WERI-Rb-1 (cell line): Measurements from ENCODE around the gene SEPTIN10.

Experiments used
- DNase-seq: peaks from one replicate; pipeline ENCODE4 v3.0.0-alpha.2; 2020
- H3K27ac ChIP-seq: fragments of 250-450 bp; sonication (Bioruptor Pico); 2 replicates; pipeline ENCODE4 v1.5.1; 2020; ENCODE audit warnings: mild to moderate bottlenecking, moderate library complexity
- H3K27me3 ChIP-seq: fragments of 250-450 bp; sonication (Bioruptor Pico); 2 replicates; pipeline ENCODE4 v1.5.1; 2021; ENCODE audit warnings: mild to moderate bottlenecking, low read depth, moderate library complexity; ENCODE audit not compliant: insufficient read depth, severe bottlenecking
- H3K36me3 ChIP-seq: fragments of 250-450 bp; sonication (Bioruptor Pico); 2 replicates; pipeline ENCODE4 v1.5.1; 2020; ENCODE audit warnings: mild to moderate bottlenecking, moderate library complexity
- H3K4me3 ChIP-seq: 2 replicates; pipeline ENCODE4 v1.5.1; 2011; ENCODE audit warnings: low read depth, mild to moderate bottlenecking, control low read depth, low read length
- H3K9me3 ChIP-seq: fragments of 250-450 bp; sonication (Bioruptor Pico); 2 replicates; pipeline ENCODE4 v1.5.1; 2021; ENCODE audit warnings: mild to moderate bottlenecking, moderate library complexity; ENCODE audit not compliant: severe bottlenecking
- TF ChIP-seq, protein P1 (sequence below): IDR thresholded peaks from 2 replicates; pipeline ENCODE4 v1.5.1; 2011; ENCODE audit warnings: low read depth, mild to moderate bottlenecking, control low read depth, inconsistent platforms, low read length

SEPTIN10 gene

DNA sequence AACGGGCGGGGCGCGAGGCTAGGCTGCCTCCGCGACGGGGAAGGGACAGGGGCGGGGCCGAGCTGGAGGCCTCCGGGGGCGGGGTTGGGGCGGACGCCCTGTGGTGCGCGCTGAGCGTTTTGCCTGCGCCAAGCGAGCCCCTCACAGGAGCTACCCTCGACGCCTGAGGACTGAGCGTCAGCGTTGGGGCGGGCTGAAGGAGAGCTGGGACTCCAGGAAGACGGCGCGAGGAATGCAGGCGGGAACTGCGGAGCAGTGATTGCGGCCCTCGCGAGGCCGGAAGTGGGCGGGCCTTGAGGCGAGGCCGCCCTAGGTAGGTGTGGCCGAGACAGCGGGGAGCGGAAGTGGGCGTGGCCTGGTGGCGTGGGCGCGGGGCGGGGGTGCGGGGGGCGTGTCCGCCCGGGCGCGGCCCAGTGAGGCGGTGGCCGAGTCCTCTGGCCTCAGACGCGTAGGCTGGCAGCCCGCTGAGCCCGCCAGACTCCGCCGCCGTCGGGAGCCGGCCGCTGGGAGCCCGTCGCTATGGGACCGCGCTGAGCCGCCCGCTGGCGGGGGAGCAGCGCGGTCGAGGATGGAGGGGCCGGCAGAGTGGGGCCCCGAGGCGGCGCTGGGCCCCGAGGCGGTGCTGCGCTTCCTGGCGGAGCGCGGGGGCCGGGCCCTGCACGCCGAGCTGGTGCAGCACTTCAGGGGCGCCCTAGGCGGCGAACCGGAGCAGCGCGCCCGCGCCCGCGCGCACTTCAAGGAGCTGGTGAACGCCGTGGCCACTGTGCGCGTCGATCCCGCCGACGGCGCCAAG, at the start of gene SEPTIN10, which contains the start of gene SOWAHC:
TSS of gene SEPTIN10 (minus strand) at position 45 of the 793 bp plus-strand sequence. CDS start 139 bp downstream, outside the sequence.
TSS of gene SOWAHC (plus strand) at position 443 of the 793 bp plus-strand sequence. CDS start at position 569, 126 bp downstream.
- H3K4me3 ChIP-seq: peak within 1 kb of the TSS; percentile 93
- TF ChIP-seq, protein P1, sequence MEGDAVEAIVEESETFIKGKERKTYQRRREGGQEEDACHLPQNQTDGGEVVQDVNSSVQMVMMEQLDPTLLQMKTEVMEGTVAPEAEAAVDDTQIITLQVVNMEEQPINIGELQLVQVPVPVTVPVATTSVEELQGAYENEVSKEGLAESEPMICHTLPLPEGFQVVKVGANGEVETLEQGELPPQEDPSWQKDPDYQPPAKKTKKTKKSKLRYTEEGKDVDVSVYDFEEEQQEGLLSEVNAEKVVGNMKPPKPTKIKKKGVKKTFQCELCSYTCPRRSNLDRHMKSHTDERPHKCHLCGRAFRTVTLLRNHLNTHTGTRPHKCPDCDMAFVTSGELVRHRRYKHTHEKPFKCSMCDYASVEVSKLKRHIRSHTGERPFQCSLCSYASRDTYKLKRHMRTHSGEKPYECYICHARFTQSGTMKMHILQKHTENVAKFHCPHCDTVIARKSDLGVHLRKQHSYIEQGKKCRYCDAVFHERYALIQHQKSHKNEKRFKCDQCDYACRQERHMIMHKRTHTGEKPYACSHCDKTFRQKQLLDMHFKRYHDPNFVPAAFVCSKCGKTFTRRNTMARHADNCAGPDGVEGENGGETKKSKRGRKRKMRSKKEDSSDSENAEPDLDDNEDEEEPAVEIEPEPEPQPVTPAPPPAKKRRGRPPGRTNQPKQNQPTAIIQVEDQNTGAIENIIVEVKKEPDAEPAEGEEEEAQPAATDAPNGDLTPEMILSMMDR: no peak
- no peaks in the 10 kb centered on the region for H3K27me3 ChIP-seq
- no peaks in the 10 kb centered on the region for H3K36me3 ChIP-seq
- peak within 1 kb of the TSS; percentile 97 for H3K27ac ChIP-seq
- H3K9me3 ChIP-seq: no peaks in the 10 kb centered on the region
- DNase-seq: peak; percentile 98

DNA sequence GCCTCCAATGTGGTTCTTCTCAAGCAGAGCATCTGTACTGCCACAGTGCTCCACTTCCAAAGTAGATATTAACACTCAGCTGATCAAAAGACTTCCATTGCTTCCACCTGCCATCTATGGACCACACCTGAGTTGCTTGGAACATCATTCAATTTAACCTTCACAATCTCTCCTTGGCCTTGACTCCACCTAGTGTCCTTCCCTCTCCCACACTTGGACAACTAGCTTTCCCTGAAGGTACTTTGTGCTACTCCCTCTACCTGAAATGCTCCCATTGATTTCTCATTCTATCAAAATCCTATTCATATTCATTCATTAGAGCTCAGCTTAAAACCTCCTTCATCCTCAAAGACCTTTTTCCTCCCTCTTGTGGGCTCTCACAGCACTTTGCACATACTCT, 49.1 kb upstream of the SEPTIN10 start:
- no peaks in the 10 kb centered on the region for H3K27me3 ChIP-seq
- no peaks in the 10 kb centered on the region for H3K9me3 ChIP-seq
- H3K27ac ChIP-seq: no peak overlapping the region
- DNase-seq: no peak
- H3K36me3 ChIP-seq: no peaks in the 10 kb centered on the region
- H3K4me3 ChIP-seq: no peak overlapping the region
- TF ChIP-seq, protein P1: no peak

DNA sequence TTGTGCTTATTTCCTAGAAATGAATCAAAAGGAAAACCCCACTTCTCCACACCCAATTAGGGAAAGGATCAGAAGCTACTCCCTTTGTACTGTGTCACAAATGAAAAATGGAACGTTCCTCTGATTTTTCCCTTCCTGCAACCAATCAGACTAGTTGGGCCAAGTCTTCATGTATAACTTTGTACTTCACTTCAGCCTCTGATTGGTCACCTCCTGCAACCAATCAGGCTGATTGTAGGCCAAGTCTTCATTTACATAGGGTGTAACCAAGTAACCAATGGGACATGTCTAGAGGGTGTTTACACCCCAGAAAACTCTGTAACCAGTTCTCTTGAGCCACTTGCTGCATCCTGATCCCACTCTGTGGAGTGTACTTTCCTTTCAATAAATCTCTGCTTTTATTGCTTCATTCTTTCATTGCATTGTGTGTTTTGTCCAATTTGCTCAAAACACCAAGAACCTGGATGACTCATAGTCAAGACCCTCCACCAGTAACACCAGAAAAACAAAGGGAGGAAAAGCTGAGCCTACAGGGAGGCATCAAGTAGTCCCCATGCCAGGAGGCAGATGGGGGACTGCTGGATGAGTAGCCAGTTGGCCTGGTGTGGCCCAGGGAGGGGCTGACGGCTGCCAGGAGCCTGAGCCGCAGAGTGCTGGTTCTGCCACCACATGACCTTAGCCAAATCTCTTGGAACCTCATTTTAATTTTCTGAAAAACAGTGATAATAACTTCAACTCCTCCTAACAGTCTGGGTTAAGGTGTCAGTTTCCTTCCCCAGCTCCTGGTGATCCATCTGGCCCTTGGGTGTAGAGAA, 46.5 kb upstream of the SEPTIN10 start:
- TF ChIP-seq, protein P1: no peak
- Histone ChIP-seq H3K4me3 (no peak overlapping the region), H3K27ac (no peak overlapping the region), H3K9me3 (no peaks in the 10 kb centered on the region), H3K36me3 (no peaks in the 10 kb centered on the region), H3K27me3 (no peaks in the 10 kb centered on the region)
- DNase-seq: no peak

DNA sequence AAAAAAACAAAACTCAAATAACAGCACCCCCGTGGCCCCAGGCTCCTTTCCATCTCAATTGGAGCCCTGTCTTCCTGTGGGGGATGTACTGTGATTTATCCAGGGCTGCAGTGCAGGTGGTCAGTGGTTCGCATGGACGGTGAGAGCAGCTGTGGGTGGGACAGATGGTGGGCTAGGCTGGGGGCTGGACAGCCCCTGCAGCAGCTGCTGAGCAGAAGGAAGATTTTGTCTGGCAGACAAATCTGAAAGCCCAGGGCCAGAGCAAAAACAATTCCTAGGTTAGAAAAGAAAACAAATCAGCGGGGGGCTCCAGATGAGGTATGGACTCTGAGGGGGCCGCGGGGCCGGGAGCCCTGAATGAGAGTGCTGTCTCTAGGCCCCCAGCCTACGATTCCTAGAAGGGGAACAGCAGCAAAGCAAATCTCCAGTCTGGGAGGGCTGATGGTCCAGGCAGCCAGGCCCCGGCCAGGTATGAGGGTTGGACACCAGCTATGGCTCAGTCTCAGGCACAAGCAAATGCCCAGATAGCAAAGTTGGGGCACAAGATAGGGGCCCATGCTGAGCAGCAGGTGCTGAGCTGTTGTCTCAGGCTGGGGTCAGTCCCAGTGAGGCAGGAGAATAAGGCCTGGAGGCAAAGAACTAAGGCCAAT, 45.8 kb upstream of the SEPTIN10 start:
- Histone ChIP-seq H3K27ac (no peak overlapping the region), H3K9me3 (no peaks in the 10 kb centered on the region), H3K36me3 (no peaks in the 10 kb centered on the region), H3K4me3 (no peak overlapping the region), H3K27me3 (no peaks in the 10 kb centered on the region)
- TF ChIP-seq, protein P1: no peak
- peak; percentile 30 for DNase-seq

DNA sequence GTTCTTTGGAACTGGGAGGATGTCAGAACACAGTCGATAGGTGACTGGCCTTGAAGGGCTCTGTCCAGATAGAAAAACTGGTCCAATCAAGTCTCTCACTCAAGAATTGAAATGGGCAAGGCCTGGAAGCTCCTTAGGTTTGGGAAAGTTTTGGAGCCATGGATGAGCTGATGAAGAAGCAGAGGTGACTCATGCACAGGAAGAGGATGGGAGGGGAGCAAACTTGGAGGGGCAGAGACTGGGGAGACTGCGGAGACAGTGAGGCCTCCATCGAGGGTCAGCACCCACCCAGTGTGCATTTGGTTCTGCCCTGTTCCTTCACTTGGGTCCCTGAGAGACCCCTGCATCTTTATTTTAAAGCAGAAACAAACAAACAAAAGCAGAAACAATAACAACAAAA, 41.5 kb upstream of the SEPTIN10 start:
- TF ChIP-seq, protein P1: no peak

More for the DNA sequence above, 41.5 kb upstream of the SEPTIN10 start:
- no peaks in the 10 kb centered on the region for H3K27me3 ChIP-seq
- no peaks in the 10 kb centered on the region for H3K9me3 ChIP-seq
- H3K27ac ChIP-seq: no peak overlapping the region
- no peaks in the 10 kb centered on the region for H3K36me3 ChIP-seq
- H3K4me3 ChIP-seq: no peak overlapping the region
- no peak for DNase-seq
